SK-N-MC (cell line): ENCODE measurements around the gene ARID1B.

Source experiments
- EZH2 ChIP-seq: fragments of 200-600 bp; sonication (generic); IDR thresholded peaks from one replicate; pipeline ENCODE4 v1.6.1; 2017; ENCODE audit warnings: antibody characterized with exemption
- POLR2AphosphoS5 ChIP-seq: IDR thresholded peaks from 2 replicates; pipeline ENCODE4 v1.6.1; 2012; ENCODE audit warnings: mild to moderate bottlenecking, low read depth, low read length, borderline replicate concordance

GRCh38 chr6:157133856-157134255, 356.7 kb downstream of the ARID1B start:
- TF ChIP-seq EZH2 (no peak), POLR2AphosphoS5 (no peak)
